HG03520 (cell line): Measurements from ENCODE around the gene TFDP1.

Source experiments
- ATAC-seq: cut with Tn5 transposase; IDR thresholded peaks from one replicate; pipeline ENCODE4 v1.9.1; 2021; ENCODE audit warnings: mild to moderate bottlenecking, moderate library complexity; ENCODE audit not compliant: unreplicated experiment

The TFDP1 gene

DNA sequence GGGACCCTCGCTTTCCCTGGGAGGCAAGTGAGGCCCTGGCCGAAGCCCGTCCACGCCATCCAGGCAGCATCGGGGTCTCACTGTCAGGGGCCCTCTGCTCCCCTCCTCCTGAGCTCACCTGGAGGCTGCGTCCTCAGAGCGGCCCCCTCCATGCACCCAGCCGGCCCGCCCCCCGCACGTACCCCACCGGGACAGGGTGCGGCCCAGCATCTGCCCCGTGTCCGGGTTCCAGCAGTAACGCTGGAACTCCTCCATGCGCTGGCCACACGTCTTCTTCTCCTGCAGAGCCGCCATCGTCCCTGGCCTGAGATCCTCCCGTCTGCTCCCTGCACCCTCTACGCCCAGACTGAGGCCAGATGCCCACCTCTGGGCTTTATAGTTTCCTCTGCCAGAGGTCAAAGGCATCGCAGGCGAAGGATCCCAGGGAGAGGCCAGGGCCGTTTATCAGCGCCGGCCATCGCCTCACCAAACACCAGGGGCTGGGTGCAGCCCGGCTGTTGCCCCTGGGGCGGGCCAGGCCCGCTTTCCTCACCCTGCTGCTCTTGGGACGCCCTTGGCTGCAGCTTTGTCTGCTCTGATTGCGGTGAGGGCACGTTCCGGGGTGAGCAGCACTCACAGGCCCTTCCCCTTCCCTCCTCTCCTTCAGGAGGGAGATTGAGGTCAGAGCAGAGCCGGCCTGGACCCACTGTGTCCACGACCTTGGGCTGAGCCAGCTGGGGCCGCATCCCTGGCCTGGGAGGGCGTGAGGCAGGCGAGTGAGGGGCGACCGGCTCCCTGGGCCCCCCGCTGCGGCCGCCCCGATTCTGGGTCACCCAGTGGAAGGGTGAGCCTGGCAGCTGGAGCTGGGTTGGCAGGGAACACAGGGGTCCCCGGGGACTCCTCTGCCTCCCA, 73.5 kb downstream of the TFDP1 start, which contains the start of gene ATP4B:
Gene ATP4B (minus strand): TSS at position 348 of the 891 bp plus-strand sequence. CDS start 54 bp downstream, at position 294.
- ATAC-seq: no peak

DNA sequence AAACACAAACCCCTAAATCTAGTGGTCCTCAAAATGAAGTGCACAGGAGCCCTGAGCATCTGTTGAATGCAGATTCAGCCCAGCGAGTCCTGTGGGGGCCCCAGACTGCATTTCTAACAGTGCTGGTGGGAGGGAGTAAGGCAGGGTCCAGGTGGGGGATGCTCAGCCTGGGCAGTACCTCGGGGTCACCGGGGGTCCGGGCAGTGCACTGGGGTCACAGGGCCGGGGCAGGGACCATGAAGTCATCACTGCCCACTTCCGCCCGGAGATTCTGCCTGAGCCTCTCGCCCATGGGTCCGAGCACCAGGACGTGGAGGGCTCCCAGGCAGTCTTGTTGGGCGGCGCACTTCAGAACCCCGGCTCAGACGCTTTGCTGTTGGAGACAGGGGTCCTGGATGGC, 74.3 kb downstream of the TFDP1 start:
- ATAC-seq: no peak

DNA sequence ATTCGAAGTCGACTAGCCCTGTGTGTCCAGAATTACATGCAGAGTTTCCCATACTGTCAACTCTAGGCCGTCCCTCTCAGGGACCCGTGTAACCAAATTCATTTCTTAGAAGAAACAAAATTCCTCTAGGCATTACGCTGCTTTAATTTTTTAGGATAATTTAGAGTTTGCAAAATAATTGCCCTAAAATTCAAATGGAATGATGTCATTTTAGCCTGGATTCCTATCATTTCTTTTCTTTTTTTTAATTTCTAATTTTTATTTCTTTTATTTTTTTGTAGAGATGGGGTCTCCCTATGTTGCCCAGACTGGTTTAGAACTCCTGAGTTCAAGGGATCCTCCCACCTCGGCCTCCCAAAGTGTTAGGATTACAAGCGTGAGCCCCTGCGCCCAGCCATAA, 74.8 kb downstream of the TFDP1 start:
- ATAC-seq: no peak

DNA sequence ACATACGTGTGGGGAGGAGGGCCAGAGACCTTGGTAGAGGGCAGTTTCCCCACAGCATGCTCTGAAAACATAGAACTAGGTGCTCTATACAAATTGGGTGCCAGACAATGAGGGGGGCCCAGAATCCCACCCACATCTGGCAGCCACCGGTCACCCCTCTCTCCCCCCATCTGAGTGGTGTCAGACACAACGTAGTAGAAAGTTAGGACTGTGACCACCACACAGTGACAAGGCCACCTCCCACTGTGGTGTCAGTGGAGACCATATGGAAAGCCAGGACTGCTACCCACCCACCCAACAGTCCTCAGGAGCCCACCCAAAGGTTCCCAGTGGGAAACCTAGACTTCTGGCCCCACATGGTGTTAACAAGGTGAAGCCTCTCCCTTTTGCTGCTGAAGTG, 75.5 kb downstream of the TFDP1 start:
- ATAC-seq: no peak

DNA sequence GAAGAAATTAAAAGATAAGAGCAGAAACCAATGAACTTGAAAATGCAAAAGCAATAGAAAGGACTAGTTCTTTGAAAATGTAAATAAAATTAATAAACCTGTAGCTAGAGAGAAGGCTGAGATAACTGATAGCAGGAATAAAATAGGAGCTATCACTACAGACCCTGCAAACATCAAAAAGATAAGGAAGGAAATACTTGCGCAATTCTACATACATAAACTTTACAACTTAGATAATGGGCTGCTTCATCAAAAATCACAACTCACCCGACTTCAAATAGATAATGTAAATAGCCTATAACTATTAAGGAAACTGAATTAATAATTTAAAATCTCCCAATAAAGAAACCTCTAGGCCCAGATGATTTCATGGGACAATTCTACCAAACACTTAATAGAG, 77.0 kb downstream of the TFDP1 start:
- no peak for ATAC-seq

DNA sequence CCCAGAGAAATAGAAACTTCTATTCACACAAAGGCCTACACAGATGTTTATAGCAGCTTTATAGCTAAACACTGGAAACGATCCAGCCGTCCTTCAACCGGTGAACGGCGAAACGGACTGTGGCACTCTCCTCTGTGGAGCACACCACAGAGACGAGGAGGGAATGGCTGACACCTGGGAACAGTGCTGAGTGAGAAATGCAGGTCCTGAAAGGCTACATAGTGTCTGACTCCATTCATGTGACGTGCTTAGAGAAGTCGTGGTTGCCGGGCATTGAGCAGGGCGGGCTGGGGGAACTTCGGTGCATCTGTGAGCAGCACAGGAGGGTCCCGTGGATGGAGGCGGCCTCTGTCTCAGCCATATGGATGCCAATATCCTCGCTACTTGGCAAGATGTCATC, 79.4 kb downstream of the TFDP1 start:
- no peak for ATAC-seq

DNA sequence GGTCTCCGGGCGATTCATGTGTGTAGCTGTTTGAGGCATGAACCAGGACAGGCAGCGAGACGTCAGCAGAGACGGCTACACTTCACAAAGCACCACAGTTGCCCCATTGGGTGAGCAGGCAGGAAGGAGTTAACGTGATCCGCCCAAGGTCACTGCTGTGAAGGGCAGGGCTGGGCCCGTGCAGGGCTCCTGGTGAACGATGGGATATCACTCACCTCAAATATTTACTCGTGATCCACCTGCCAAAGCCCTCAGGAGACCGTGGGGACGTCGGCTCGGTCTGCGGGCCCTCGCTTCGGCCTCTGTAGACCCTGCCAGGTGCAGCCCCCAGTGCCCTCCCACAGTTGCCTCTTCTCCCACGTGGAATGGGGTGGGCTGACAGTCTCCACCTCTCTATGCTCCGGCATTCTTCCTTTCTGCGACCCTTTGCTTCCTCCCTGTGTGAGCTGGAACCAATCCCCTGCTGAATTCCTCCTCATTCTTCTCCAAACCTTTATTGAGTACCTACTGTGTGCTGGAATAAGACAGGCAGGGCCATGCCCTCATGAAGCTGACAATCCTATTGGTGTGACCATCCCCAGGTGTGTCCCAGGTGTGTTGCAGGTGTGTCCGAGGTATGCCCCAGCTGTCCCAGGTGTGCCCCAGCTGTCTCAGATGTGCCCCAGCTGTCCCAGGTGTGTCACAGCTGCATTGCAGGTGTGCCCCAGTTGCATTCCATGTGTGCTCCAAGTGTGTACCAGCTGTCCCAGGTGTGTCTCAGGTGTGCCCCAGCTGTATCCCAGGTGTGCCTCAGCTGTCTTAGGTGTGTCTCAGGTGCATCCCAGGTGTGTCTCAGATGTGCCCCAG, 80.4 kb downstream of the TFDP1 start:
- no peak for ATAC-seq

DNA sequence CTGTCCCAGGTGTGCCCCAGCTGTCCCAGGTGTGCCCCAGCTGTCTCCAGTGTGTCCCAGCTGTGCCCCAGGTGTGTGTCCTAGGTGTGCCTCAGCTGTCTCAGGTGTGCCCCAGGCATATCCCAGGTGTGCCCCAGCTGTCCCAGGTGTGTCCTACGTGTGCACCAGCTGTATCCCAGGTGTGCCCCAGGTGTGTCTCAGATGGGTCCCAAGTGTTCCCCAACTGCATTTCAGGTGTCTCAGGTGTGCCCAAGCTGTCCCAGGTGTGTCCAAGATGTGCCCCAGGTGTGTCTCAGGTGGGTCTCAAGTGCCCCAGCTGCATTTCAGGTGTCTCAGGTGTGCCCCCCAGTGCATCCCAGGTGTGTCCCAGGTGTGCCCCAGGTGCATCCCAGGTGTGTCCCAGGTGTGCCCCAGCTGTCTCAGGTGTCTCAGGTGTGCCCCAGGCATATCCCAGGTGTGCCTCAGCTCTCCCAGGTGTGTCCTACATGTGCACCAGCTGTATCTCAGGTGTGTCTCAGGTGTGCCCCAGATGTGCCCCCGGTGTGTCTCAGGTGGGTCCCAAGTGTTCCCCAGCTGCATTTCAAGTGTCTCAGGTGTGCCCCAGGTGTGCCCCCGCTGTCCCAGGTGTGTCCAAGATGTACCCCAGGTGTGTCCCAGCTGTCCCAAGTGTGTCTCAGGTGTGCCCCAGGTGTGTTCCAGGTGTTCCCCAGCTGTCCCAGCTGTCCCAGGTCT, 81.2 kb downstream of the TFDP1 start:
- no peak for ATAC-seq

DNA sequence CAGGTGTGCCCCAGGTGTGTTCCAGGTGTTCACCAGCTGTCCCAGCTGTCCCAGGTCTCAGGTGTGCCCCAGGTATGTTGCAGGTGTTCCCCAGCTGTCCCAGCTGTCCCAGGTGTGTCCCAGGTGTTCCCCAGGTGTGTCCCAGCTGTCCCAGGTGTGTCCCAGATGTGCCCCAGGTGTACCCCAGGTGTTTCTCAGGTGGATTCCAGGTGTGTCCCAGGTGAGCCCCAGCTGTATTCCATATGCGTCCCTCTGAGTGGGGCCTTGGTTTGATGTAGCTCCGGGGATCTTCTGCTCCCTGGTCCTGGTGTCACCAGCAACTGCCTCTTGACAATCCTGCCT, 81.7 kb downstream of the TFDP1 start:
- ATAC-seq: no peak

DNA sequence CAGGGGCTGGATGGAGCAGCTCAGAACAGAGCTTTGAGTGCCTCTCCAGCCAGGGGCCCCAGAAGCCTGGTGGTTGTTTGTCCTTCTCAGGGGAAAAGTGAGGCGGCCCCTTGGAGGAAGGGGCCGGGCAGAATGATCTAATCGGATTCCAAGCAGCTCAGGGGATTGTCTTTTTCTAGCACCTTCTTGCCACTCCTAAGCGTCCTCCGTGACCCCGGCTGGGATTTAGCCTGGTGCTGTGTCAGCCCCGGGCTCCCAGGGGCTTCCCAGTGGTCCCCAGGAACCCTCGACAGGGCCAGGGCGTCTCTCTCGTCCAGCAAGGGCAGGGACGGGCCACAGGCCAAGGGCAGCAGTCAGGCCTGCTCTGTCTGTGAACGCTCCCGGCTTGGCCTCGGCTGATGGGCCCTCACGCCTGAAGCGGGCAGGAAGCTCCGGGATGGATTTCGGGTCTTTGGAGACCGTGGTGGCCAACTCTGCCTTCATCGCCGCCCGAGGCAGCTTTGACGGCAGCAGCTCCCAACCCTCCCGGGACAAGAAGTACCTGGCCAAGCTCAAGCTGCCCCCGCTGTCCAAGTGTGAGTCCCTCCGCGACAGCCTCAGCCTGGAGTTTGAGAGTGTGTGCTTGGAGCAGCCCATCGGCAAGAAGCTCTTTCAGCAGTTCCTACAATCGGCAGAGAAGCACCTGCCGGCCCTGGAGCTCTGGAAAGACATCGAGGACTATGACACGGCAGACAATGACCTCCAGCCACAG, 82.6 kb downstream of the TFDP1 start, which contains the start of gene GRK1:
Gene GRK1 (plus strand): TSS at position 269 of the 751 bp plus-strand sequence. CDS start 168 bp downstream, at position 437.
- no peak for ATAC-seq

DNA sequence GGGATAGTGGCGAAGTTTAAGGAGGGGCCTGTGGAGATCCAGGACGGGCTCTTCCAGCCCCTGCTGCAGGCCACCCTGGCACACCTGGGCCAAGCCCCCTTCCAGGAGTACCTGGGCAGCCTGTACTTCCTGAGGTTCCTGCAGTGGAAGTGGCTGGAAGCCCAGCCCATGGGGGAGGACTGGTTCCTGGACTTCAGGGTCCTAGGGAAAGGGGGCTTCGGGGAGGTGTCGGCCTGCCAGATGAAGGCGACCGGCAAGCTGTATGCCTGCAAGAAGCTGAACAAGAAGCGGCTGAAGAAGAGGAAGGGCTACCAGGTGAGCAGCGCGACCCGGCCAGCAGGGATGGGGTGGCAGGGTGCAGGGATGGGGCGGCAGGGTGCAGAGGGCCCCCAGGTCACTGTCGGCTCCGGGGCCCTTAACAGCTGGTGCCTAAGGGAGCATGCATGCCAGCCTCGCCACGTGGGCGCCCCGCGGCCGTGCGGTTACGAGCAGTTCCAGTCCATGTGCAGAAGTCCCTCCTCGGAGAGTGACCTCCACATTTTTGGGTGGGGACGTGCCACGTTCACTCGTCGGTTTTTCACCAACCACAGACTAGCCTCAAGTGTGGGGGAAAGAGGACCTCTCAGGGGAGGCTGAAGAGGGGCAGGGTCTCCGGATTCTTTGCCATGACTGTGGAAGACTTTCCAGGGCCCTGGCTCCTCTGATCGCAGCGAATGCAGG, 83.4 kb downstream of the TFDP1 start:
- no peak for ATAC-seq

DNA sequence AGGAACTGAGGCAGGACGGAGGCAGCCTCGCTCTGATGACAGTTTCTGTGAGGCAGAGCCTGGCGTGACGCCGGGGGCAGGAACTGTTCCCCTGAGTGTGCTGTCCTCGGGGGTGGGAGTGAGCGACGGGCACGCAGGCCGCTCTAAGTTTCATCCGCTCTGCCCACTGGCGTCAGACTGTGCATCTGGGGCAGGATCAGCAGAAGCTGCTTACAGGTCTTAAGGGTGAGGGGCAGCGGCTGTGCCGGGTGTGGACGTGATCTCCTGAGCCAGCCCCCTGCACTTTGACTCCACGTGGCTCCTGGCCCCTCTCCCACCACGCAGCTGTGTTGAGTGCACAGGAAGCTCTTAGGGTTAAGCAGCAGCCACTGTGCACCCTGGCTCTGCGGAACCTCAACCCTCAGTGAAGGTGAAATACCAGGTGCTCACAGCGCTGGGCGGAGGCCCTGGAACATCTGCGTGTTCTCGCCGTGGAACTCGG, 84.0 kb downstream of the TFDP1 start:
- ATAC-seq: no peak

DNA sequence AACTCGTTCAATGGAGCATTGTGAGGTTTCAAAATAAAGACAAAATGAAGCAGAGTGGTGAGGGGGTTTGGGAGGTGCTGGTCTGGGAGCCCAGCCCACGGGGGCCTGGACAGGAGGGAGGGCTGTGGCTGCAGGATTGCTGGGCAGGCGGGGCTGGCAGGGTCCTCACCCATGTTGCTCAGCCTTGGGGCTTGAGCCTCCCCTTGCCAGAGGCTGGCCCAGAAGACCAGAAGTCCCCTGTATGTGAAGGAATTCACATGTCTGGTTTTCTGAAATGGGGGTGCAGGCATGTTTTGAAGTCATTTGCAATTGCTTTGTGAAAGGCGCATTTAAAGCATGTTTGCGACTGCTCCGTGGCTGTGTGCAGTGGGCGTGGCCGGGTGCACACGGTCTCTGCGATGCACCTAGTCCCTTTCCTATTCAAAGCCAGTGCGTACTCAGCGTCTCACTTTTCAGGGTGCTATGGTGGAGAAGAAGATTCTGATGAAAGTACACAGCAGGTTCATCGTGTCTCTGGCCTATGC, 84.7 kb downstream of the TFDP1 start:
- ATAC-seq: no peak

DNA sequence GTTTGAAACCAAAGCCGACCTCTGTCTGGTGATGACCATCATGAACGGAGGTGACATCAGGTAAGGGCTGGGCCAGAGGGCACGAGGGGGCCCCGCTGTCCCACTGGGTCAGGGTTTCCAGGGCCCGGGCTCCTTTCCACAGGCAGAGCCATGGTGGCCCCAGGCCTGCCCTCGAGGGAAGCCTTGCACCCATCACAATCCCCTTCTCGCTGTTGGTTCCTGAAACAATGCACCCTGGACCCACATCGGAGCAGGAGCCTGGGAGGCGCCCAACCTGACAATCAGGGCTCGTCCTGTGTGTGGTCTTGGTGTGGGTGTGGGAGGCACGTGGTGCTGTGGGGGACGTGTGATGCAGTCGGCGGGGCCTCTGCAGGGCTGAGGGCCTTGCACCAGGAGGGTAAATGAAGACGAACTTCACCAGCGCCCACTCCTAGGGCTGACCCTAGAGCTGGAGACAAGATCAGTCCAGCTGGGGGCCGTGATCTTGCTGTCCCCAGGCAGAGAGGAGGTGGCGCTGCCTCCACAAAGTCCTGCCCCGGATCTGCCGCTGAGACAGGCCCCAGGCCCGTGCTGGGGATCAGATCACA, 85.3 kb downstream of the TFDP1 start:
- no peak for ATAC-seq

DNA sequence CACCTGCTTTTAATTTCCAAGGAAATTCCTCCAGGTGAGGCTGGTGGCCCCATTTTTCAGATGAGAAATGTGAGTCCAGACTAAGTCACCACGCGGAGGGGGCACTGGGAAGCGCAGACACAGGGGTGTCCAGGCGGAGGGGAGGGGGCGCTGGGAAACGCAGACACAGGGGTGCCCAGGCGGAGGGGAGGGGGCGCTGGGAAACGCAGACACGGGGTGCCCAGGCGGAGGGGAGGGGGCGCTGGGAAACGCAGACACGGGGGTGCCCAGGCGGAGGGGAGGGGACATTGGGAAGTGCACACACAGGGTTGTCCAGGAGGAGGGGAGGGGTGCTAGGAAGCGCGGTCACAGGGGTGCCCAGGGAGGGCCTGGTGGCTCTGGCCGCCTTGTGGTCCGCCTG, 86.0 kb downstream of the TFDP1 start:
- ATAC-seq: no peak

DNA sequence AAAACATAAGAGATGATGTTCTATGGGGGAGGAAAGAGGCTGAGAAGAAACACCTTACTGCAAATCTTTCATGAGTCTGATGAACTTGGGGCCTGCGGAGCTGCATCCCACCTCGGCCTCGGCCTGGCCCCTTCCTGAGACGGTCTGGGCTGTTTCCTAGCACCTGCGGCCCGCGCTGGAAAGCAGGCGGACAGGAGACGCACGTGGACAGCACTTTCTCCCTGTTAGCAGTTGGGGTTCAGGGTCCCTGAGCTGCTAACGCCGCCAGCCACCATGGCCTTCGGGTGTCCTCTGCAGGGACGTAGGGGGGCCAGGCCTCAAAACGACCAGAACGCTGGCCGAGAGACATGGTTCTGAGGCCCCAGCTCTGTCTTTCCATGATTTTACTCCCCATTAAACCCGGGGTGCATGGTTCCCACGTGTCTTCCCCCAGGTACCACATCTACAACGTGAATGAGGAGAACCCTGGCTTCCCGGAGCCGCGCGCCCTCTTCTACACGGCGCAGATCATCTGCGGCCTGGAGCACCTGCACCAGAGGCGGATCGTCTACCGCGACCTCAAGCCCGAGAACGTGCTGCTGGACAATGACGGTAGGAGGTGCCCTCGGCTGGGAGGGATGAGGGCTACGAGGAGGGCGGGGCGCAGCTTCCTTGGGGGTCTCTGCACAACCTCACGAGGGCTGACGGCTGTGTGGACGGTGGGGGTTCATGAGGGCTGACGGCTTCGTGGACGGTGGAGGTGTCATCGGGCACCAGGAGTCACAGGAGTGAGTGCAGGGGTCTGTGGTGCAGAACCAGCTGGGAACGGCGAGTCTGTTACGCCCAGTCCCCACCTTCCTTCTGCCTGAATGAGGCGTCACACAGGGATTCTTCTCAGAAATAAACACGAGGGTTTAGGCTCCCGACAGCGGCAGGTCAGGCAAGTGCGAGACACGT, 86.8 kb downstream of the TFDP1 start:
- no peak for ATAC-seq

DNA sequence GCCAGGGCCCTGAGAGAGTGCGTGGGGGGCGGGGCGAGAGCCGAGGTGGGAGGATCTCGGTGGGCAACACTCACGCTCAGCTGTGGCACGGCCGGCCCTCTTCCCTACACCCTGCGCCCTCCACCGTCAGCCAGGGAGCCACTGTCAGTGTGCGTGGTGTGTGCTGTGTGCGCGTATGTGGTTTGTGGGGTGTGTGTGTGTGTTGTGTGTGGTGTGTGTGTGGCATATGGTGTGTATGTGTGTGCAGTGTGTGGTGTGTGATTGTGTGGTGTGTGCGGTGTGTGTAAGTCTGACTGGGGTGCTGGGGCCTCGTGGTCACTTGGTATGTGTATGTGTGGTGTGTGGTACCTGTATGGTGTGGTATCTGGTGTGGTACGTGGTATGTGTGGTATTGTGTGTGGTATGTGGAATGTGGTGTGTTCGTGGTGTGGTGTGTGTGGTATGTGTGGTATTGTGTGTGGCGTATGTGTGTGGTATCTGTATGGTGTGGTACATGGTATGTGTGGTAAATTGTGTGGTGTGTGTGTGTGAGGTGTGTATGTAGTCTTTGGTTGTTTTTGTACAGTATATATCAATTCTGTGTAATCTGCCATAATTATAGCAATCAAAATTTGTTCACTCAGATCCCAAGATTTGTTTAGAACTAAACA, 87.6 kb downstream of the TFDP1 start:
- no peak for ATAC-seq
